Keratinocyte (primary cell): ENCODE data around the gene ZNF554. TPM values are rescaled to one million over a fixed set of nuclear protein-coding genes. Genes with fewer than 3 reads are reported as not detected.

Experiments used
- DNase-seq: peaks from one replicate; pipeline ENCODE4 v3.0.0-alpha.2; 2011; ENCODE audit warnings: low read depth, missing footprints, low spot score
- FAIRE-seq: peaks from 2 replicates; lab custom pipeline; 2011; peaks lifted over from hg19 to GRCh38; lab: Jason Lieb, UNC
- H2AFZ ChIP-seq: 2 replicates; pipeline ENCODE4 v1.6.0; 2012; ENCODE audit warnings: low read length, control low read depth, inconsistent platforms; ENCODE audit not compliant: control insufficient read depth
- H3K27ac ChIP-seq: 2 replicates; pipeline ENCODE4 v1.5.1; 2011; ENCODE audit warnings: low read length; ENCODE audit not compliant: control insufficient read depth, insufficient read depth
- H3K27me3 ChIP-seq: 3 replicates; pipeline ENCODE4 v1.6.0; 2011; ENCODE audit warnings: low read length; ENCODE audit not compliant: control insufficient read depth, insufficient read depth; ENCODE audit errors: extremely low read depth
- H3K36me3 ChIP-seq, 2 experiments: 2 replicates in 1 of 2; 3 replicates in 1 of 2; pipeline ENCODE4 v1.5.1; 2011; ENCODE audit warnings: low read length in 2 of 2, mild to moderate bottlenecking in 1 of 2; ENCODE audit not compliant: control insufficient read depth in 2 of 2, insufficient read depth in 2 of 2; ENCODE audit errors: extremely low read depth in 1 of 2
- H3K4me1 ChIP-seq: 3 replicates; pipeline ENCODE4 v1.5.1; 2011; ENCODE audit warnings: low read length; ENCODE audit not compliant: control insufficient read depth, insufficient read depth; ENCODE audit errors: extremely low read depth
- H3K4me2 ChIP-seq: 3 replicates; pipeline ENCODE4 v1.6.0; 2011; ENCODE audit warnings: low read depth, low read length; ENCODE audit not compliant: control insufficient read depth, insufficient read depth; ENCODE audit errors: extremely low read depth
- H3K4me3 ChIP-seq, 3 experiments: fragments of 200-600 bp in 1 of 3; sonication (generic) in 1 of 3; 2 replicates in 2 of 3; 3 replicates in 1 of 3; pipeline ENCODE4 v1.5.1; 2011 to 2016; ENCODE audit warnings: low read length in 3 of 3, mild to moderate bottlenecking in 3 of 3, control low read depth in 2 of 3, inconsistent platforms in 1 of 3, low read depth in 1 of 3, mixed read lengths in 1 of 3, mixed run types in 1 of 3, moderate library complexity in 1 of 3; ENCODE audit not compliant: control insufficient read depth in 2 of 3, insufficient read depth in 2 of 3; ENCODE audit errors: extremely low read depth in 1 of 3
- H3K79me2 ChIP-seq: 2 replicates; pipeline ENCODE4 v1.6.0; 2012; ENCODE audit warnings: low read length; ENCODE audit not compliant: control insufficient read depth, insufficient read depth
- H3K9ac ChIP-seq: 3 replicates; pipeline ENCODE4 v1.6.0; 2011; ENCODE audit warnings: low read length; ENCODE audit not compliant: control insufficient read depth, insufficient read depth; ENCODE audit errors: extremely low read depth
- H3K9me1 ChIP-seq: 3 replicates; pipeline ENCODE4 v1.6.0; 2011; ENCODE audit warnings: low read length; ENCODE audit not compliant: control insufficient read depth, insufficient read depth; ENCODE audit errors: extremely low read depth
- H3K9me3 ChIP-seq: 2 replicates; pipeline ENCODE4 v1.5.1; 2012; ENCODE audit warnings: low read depth, low read length; ENCODE audit not compliant: control insufficient read depth
- H4K20me1 ChIP-seq: 3 replicates; pipeline ENCODE4 v1.6.0; 2011; ENCODE audit warnings: low read length; ENCODE audit not compliant: control insufficient read depth, insufficient read depth; ENCODE audit errors: extremely low read depth
- CTCF ChIP-seq, 3 experiments: IDR thresholded peaks in 1 of 3; conservative IDR thresholded peaks in 1 of 3; optimal IDR thresholded peaks in 1 of 3; 2 replicates in 2 of 3; 3 replicates in 1 of 3; pipeline versions ENCODE3 to v1.5.1; 2011; ENCODE audit warnings: low read length in 3 of 3, mild to moderate bottlenecking in 3 of 3, moderate library complexity in 2 of 3, control low read depth in 1 of 3, inconsistent platforms in 1 of 3; ENCODE audit not compliant: insufficient read depth in 2 of 3; ENCODE audit errors: extremely low read depth in 1 of 3
- EZH2 ChIP-seq: IDR thresholded peaks from one replicate; pipeline ENCODE4 v1.6.1; 2012; ENCODE audit warnings: inconsistent platforms, mild to moderate bottlenecking, low read length, moderate library complexity
- dilution Hi-C: fragments of 300-500 bp; cut with MboI; formaldehyde crosslinking; loops from one replicate; pipeline ENCODE4 v1.7.0; 2020; ENCODE audit warnings: low sequenced_read_pairs; ENCODE audit not compliant: extremely low pct_ligation_motif_present
- polyA plus RNA-seq, 5 experiments: library from polyadenylated mRNA; depleted of rRNA in 3 of 5; stranded (reverse) in 3 of 5; stranded (forward) in 1 of 5; unstranded in 1 of 5; fragments of >200 nt; gene quantifications; 1 replicate in 1 of 5; 2 replicates in 3 of 5; 3 replicates in 1 of 5; pipeline versions ENCODE4 v1.2.1 to v1.2.3, GENCODE V29; 2011 to 2012; ENCODE audit warnings: missing spikeins in 2 of 5, low read depth in 1 of 5, low replicate concordance in 1 of 5

Gene ZNF554
- polyA plus RNA-seq, 1 donor (not counting 4 experiments of a cell fraction or from before 2014, with no cell fraction given): 2.7 TPM

DNA sequence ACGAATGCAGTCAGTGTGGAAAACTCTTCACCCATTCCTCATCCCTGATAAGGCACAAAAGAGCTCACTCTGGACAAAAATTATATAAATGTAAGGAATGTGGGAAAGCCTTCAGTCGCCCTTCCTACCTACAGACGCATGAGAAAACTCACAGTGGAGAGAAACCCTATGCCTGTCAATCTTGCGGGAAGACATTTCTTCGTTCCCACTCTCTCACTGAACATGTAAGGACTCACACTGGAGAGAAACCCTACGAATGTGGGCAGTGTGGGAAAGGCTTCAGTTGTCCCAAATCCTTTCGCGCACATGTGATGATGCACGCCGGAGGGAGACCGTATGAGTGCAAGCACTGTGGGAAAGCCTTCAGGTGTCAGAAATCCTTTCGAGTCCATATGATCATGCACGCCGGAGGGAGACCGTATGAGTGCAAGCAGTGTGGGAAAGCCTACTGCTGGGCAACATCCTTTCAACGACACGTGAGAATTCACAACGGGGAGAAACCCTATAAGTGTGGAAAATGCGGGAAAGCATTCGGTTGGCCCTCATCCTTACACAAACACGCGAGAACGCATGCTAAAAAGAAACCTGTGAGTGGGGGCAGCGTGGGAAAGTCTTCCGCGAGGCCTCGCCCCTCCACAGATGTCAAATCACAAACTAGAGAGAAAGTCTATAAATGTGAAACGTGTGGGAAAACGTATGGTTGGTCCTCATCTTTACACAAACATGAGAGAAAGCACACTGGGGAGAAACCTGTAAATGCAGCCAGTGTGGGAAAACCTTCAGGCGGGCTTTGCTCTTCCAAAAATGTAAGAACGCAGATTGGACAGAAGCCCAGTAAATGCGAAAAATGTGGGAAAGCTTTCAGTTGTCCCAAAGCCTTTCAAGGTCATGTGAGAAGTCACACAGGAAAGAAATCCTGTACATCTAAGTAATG lies 58.0 kb downstream of the ZNF554 start:
- H3K27ac ChIP-seq: no peak overlapping the region
- H3K4me2 ChIP-seq: no peak overlapping the region
- H3K79me2 ChIP-seq: no peaks in the 10 kb centered on the region
- no peaks in the 10 kb centered on the region for H4K20me1 ChIP-seq
- no peaks in the 10 kb centered on the region for H3K4me1 ChIP-seq
- H2AFZ ChIP-seq: no peak overlapping the region
- no peaks in the 10 kb centered on the region for H3K9me1 ChIP-seq
- H3K4me3 ChIP-seq: no peak overlapping the region
- H3K36me3 ChIP-seq: no peaks in the 10 kb centered on the region
- dilution Hi-C loops: no loop called here
- no peak for FAIRE-seq
- no peak overlapping the region for H3K9ac ChIP-seq
- no peak for DNase-seq
- no peaks in the 10 kb centered on the region for H3K27me3 ChIP-seq
- no peak for TF ChIP-seq EZH2
- no peak for TF ChIP-seq CTCF (optimal IDR thresholded peaks at IDR 0.05 in 1 of 3, IDR thresholded peaks at IDR 0.05 in 1 of 3, conservative IDR thresholded peaks at IDR 0.05 in 1 of 3; ENCODE audit: extremely low read depth in 1 of 3, insufficient read depth in 2 of 3, low read length in 3 of 3)
- H3K9me3 ChIP-seq: peaks cover 10% of the 10 kb centered on the region

- H2AFZ ChIP-seq: no peak overlapping the region
- no peak for DNase-seq
- no peaks in the 10 kb centered on the region for H4K20me1 ChIP-seq
- H3K4me2 ChIP-seq: no peak overlapping the region
- H3K79me2 ChIP-seq: no peaks in the 10 kb centered on the region
- no peak for FAIRE-seq
- dilution Hi-C loops: no loop called here
- no peaks in the 10 kb centered on the region for H3K36me3 ChIP-seq
- H3K4me3 ChIP-seq: no peak overlapping the region
- no peak for TF ChIP-seq CTCF (optimal IDR thresholded peaks at IDR 0.05 in 1 of 3, IDR thresholded peaks at IDR 0.05 in 1 of 3, conservative IDR thresholded peaks at IDR 0.05 in 1 of 3; ENCODE audit: extremely low read depth in 1 of 3, insufficient read depth in 2 of 3, low read length in 3 of 3)
- TF ChIP-seq EZH2: no peak
- no peak overlapping the region for H3K9ac ChIP-seq
- no peaks in the 10 kb centered on the region for H3K9me1 ChIP-seq
- no peaks in the 10 kb centered on the region for H3K9me3 ChIP-seq
- no peaks in the 10 kb centered on the region for H3K27me3 ChIP-seq
- no peaks in the 10 kb centered on the region for H3K4me1 ChIP-seq
- H3K27ac ChIP-seq: no peak overlapping the region
Observed at GRCh38 chr19:2883686-2884439, 64.2 kb downstream of the ZNF554 start.
